GM18498 (cell line): ENCODE results near the gene EFNA5.
"Not testable (repeated sequence)": the region's sequence is repeated elsewhere in the genome, so short reads cannot be mapped to it uniquely, and the experiment has no call there.

ENCODE experiments used
- ATAC-seq: cut with Tn5 transposase; IDR thresholded peaks from one replicate; pipeline ENCODE4 v1.9.1; 2021; ENCODE audit warnings: mild to moderate bottlenecking, moderate library complexity; ENCODE audit not compliant: unreplicated experiment

Gene EFNA5

GRCh38 chr5:107377277-107377609 lies 293.5 kb downstream of the EFNA5 start:
- no peak for ATAC-seq

GRCh38 chr5:107376546-107377276 lies 294.0 kb downstream of the EFNA5 start:
- ATAC-seq, result no peak

GRCh38 chr5:107373549-107374263 lies 297.0 kb downstream of the EFNA5 start:
- peak; percentile 90 for ATAC-seq

GRCh38 chr5:107372723-107373450 lies 297.9 kb downstream of the EFNA5 start:
- no peak for ATAC-seq

- ATAC-seq, result no peak
Measured at GRCh38 chr5:107370396-107370968, 300.3 kb downstream of the EFNA5 start.

GRCh38 chr5:107369622-107370021 lies 301.1 kb downstream of the EFNA5 start:
- no peak for ATAC-seq

GRCh38 chr5:107368615-107369014 lies 302.1 kb downstream of the EFNA5 start:
- no peak for ATAC-seq

GRCh38 chr5:107367939-107368338 lies 302.8 kb downstream of the EFNA5 start:
- no peak for ATAC-seq

GRCh38 chr5:107367480-107367879 lies 303.3 kb downstream of the EFNA5 start:
- no peak for ATAC-seq

GRCh38 chr5:107365320-107366109 lies 305.2 kb downstream of the EFNA5 start:
- peak; percentile 67 for ATAC-seq

- peak; percentile 28 for ATAC-seq
Measured at GRCh38 chr5:107364443-107365319, 306.1 kb downstream of the EFNA5 start.

- no peak for ATAC-seq
Measured at GRCh38 chr5:107363768-107364167, 307.0 kb downstream of the EFNA5 start.

- no peak for ATAC-seq
Measured at GRCh38 chr5:107361945-107362344, 308.8 kb downstream of the EFNA5 start.

- no peak for ATAC-seq
Measured at GRCh38 chr5:107359916-107360234, 310.9 kb downstream of the EFNA5 start.

- ATAC-seq, result no peak
Measured at GRCh38 chr5:107359033-107359915, 311.5 kb downstream of the EFNA5 start.

- no peak for ATAC-seq
Measured at GRCh38 chr5:107356891-107357290, 313.8 kb downstream of the EFNA5 start.

GRCh38 chr5:107352576-107352975 lies 318.2 kb downstream of the EFNA5 start:
- no peak for ATAC-seq

- not testable (repeated sequence) for ATAC-seq
Measured at GRCh38 chr5:107346580-107346979, 324.2 kb downstream of the EFNA5 start.

GRCh38 chr5:107342371-107342770 lies 328.4 kb downstream of the EFNA5 start:
- ATAC-seq, result no peak
